ENCODE results near the gene SIGLEC15. TPM values are rescaled to one million over a fixed set of nuclear protein-coding genes. Genes with fewer than 3 reads are reported as not detected.

Gene SIGLEC15
- total and polyA plus RNA-seq, 12 donors = 0.09 to 4.2 (median 0.31) TPM; not detected in 2

- H3K4me3 ChIP-seq = no peak overlapping the region
- no peaks in the 10 kb centered on the region for H3K27me3 ChIP-seq
- peaks cover 0 to 35% of the 10 kb centered on the region in 2 donors for H3K36me3 ChIP-seq (replicated peaks in 1 of 2)
- DNase-seq = peak; percentile 64 to 85 (median 78)
- peaks cover 0 to 6% of the 10 kb centered on the region in 2 donors for H3K4me1 ChIP-seq (replicated peaks in 1 of 2)
- WGBS, 4 donors = 34 to 37% (median 35%) methylated on average over 17 of the region's 17 CpGs
- TF ChIP-seq CTCF (IDR thresholded peaks at IDR 0.05) (peak; percentile 93 to 100 (median 96)), POLR2A (IDR thresholded peaks at IDR 0.05) (no peak)
- peak overlapping the region in 1 of 5 donors; percentile 24 for H3K27ac ChIP-seq
- intact Hi-C loops (cut with DNase I) = loop anchor here in 1 of 2 donors (5.0 kb wide), 1 partner anchor 193 kb away; no protein-coding TSS in a partner anchor
- no peaks in the 10 kb centered on the region for H3K9me3 ChIP-seq (replicated peaks in 1 of 3)
These were observed 54.5 kb downstream of the SIGLEC15 start for GRCh38 chr18:45879681-45880655.

GRCh38 chr18:45880876-45881558 lies 55.5 kb downstream of the SIGLEC15 start:
- WGBS, 4 donors = 86 to 89% (median 87%) methylated on average over 3 of the region's 3 CpGs
- peaks cover 0 to 27% of the 10 kb centered on the region in 2 donors for H3K36me3 ChIP-seq (replicated peaks in 1 of 2)
- no peak for DNase-seq
- peaks cover 0 to 6% of the 10 kb centered on the region in 2 donors for H3K4me1 ChIP-seq (replicated peaks in 1 of 2)
- H3K27me3 ChIP-seq = no peaks in the 10 kb centered on the region
- H3K4me3 ChIP-seq = no peak overlapping the region
- H3K27ac ChIP-seq = no peak overlapping the region
- TF ChIP-seq POLR2A (IDR thresholded peaks at IDR 0.05) = no peak
- TF ChIP-seq CTCF (IDR thresholded peaks at IDR 0.05) = no peak
- intact Hi-C loops (cut with DNase I) = loop anchor here in 1 of 2 donors (5.0 kb wide), 1 partner anchor 194 kb away; no protein-coding TSS in a partner anchor
- no peaks in the 10 kb centered on the region for H3K9me3 ChIP-seq (replicated peaks in 1 of 3)

- H3K4me1 ChIP-seq (replicated peaks in 1 of 2) = no peaks in the 10 kb centered on the region
- WGBS, 4 donors = 94 to 99% (median 98%) methylated on average over 5 of the region's 5 CpGs
- no peak for TF ChIP-seq POLR2A (IDR thresholded peaks at IDR 0.05)
- no peak for TF ChIP-seq CTCF (IDR thresholded peaks at IDR 0.05)
- H3K27me3 ChIP-seq = no peaks in the 10 kb centered on the region
- no peak overlapping the region for H3K27ac ChIP-seq
- H3K9me3 ChIP-seq (replicated peaks in 1 of 3) = no peaks in the 10 kb centered on the region
- H3K4me3 ChIP-seq = no peak overlapping the region
- H3K36me3 ChIP-seq (replicated peaks in 1 of 2) = peaks cover 0 to 24% of the 10 kb centered on the region in 2 donors
- no peak for DNase-seq
- intact Hi-C loops (cut with DNase I) = no loop called here
These were observed 62.1 kb downstream of the SIGLEC15 start for GRCh38 chr18:45887585-45887984.
